NK-92 (cell line): ENCODE results near the gene POLG.

Experiments
- DNase-seq: peaks from one replicate; lab custom pipeline; 2025; ENCODE audit not compliant: unreplicated experiment; lab: John Stamatoyannopoulos, UW

Gene POLG

GRCh38 chr15:89334510-89335297, at the start of gene POLG:
POLG (minus strand) TSS chr15:89334824; CDS start chr15:89333754, 1,070 bp downstream.
- DNase-seq, result peak; percentile 80

GRCh38 chr15:89384176-89384604, 49.6 kb upstream of the POLG start:
- no peak for DNase-seq

DNA sequence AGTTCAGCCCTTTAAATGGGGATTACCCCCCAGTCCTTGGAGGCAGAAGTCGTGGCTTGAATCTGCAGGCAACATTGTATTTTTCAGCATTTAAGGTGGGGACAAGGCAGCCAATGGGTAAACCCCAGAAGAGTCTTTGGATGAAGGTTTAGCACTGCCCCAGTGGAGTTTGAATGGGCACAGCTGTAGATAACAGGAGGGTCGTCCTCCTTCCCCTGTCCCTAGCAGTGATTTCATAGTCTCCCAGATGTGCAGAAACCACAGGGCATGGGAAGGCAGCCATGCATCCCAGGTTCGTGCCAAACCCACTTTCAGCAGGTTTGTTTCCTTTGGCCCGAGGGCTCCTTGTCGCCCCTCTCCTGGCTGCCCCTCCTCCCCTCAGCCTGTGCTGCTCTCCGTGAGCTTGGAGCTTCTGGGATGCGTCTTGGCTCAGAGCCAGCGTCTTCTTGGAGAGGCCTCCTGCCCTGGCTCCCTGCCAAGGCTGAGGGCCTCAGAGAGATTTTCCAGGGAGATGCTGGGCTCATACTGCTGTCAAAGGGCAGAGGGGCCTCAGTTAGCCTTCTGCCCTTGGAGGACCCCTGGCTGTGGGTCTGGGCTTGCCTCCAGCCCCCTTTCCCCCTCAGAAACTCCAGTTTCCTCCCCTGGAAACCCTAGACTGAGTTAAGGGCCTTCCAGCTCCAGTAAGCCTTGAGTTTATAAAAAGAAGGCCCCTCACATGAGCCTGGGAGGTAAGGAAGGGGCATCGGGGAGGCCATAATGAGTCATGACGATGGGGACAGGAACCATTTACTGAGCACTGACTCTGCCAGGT, 48.9 kb upstream of the POLG start:
- DNase-seq, result no peak

- DNase-seq, result no peak
Measured at GRCh38 chr15:89381888-89382686, 47.5 kb upstream of the POLG start.

DNA sequence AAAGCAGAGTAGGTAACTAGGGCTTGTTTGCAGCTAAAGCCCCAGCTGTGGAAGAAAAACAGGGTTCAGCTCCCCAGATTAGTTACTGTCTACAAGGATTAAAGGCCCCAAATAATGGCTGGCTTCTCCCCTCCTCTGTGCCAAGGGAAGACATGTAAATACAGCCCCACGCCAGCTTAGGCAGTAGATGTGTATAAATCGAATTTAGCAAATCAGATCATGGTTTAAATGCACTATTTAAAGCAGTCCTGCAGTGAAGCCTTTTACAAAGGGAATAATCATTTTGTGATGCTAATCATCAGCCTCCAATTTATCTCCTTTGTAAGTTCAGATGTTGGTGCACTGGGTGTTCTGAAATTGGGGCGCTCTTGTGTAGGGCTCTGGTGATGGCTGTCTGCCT, 46.7 kb upstream of the POLG start:
- DNase-seq, result no peak

DNA sequence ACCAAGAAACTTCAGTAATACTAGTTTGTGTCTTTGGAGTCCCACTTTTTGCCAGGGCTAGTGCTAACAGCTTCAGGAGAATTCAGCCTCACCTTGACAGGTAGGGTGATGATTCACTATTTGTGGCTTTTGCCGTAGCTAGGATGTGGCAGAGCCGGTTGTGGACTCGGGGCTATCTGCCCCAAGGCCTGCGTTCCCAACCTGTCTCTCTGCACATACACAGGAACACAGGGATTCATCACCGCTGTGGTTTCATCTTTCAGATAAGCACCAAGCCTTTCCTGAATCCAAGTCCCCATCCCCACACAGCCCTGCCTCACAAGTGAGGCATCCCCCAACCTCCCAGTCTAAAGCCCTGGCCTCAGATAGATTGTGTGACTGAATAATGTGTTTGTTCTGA, 45.2 kb upstream of the POLG start:
- no peak for DNase-seq

DNA sequence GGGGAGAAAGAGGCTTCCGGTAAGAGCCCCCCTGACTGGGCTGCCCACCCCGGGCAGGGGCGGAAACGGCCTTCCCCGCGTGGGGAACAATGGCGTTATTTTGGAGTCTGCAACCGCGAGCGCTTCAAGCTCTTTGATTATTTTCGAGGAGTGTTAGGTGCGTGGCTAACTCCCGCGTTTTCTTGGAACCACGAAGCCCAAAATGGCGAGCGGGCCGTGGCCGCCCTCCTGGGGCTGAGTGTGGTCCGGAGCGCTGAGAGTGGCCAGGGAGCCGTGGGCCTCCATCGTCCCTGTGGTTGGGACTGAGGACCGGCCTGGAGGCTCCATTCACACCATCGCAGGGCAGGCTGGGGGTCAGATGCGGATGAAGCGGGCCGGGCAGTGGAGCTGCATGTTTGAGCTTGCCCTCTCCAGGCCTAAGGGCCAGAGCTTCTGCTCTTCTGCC, 44.6 kb upstream of the POLG start:
- DNase-seq, result no peak

DNA sequence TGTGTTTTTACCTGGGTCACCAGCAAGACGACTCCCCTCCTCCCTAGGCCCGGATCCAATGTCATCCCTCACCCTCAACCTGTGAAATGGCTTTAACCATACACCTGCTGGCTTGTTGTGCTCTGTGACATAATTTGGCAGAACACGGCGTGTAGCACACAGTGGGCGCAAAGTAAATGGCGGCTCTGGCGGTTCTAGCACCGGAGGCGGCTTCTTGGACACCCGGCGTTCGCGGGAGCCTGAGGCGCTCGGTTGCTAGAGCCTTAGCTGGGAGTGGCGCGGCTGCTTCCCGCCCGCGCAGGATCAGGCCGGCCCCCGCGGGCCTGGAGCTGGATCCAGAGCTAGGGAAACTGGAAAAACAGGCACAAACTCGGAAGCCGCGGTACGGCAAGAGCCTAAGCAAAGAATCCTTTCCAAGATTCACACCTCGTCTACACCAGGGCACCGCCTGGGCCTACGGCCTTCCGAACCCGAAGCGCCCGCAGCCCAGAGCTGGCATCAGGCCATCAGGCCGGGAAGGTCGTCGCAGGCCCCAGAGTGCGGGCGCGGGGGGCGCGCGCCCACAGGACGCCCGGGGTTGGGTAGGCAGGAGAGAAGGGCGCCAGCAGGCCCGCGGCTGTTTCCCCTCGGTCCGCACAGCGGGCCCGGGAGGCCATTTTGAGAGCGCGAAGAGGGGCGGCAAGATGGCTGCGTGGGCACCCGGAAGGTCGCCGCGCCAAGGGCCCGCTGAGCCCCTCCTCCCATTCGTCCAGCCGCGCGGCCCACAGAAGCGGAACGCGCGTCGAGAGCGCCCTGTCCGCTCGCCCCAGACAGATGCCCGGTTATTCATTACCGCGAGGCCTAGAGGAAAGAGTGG, 43.9 kb upstream of the POLG start:
- DNase-seq, result no peak

DNA sequence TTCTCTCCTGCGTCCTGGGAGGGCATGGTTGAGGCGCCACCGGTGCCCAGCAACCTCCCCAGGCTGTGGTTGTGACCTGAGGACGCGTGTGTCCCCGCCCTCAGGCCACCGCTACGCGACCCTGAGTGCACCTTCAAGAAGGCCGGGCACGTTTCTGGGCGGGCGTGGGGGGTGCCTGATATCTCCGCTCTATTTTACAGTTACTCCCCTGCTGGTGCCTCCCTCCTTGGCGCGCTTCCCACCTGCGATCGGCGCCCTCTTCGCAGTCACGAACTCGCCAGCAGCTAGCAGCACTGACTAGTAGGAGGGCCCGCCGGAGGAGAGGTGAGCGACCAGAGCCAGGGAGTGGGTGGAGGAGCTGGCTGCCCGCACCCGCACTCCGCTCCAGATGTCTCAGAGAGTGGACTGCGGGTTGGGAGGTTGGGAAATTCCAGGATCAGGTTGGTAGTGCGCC, 43.2 kb upstream of the POLG start:
- no peak for DNase-seq

DNA sequence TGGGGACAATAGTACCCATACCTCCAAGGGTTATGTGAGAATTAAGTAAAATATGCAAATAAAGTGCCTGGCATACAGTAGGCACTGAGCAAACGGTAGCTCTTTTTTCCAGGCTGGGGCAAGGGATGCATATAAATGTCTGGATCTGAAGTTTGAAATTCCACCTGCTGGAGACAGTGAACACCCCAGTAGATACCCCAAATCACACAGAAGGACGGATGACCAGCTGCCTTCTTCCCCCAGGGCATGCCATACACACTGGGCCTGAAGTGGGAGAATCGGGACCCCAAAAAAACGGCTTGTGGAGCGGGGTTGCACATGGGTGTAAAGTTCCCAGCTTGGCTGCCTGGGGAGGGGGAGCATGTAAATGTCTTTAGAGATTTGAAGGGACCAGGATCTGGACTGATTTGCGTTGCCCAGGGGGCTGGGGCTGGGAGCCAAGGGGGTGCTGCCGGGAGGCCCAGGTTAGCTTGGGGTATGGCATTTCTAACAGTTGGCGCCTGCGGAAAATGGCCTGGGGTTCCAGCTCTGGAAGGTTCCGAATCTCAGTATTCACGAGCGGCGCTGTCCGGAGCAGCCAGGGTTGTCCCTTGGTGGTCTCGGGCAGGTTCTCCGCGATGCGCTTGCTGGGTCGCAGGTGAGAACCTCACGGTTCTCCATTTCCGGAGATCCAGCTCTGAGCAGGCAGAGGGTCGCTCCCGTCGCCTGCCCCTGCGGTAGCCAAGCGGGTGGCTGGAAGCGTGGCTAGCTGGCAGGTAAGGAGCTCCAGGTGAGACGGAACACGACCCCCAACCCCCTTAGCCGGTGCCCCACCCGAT, 42.6 kb upstream of the POLG start:
- no peak for DNase-seq

- DNase-seq, result no peak
Measured at GRCh38 chr15:89376388-89376787, 41.8 kb upstream of the POLG start.

- no peak for DNase-seq
Measured at GRCh38 chr15:89375093-89376005, 40.7 kb upstream of the POLG start.

DNA sequence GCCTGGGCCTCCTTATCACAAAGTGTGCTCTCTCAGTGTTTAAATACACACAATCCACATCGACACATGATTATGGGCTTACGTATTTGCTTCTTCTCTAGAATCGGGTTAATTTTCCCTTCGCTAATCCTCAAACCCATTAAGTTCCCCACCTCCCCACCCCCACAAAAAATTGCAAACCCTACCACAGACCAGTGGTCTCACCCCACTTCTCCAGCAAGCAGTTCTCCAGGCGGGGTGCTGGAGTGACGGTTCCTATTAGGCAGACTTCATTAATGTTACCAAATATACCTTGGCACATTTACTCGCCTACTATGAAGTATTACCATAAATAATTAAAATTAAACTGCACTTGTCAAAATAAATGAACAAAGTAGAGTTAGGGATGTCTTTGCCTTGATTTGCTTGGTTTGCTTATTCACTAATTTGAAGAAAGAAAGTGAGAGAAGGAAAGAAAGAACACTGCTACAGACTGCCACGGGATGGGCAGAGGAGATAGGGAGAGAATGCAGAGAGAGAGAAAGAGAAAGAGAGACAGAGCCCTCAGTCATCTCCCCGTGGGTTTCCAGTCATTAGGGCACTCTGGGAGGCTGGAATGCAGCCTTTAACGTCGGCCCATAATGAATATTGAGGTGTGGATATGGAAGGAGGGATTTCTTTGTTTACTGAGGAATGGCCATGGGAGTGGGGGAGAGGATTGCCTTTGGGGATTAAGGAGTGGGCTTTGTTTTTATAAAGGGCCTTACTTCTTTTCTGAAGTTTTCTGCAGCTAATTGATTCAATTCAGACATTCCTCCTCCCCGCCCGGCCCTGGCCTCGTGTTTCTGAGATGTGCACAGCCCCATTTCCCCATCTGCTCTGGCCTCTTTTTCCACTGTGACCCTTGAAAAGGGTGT, 39.7 kb upstream of the POLG start:
- DNase-seq, result no peak

- DNase-seq, result no peak
Measured at GRCh38 chr15:89372069-89372935, 37.7 kb upstream of the POLG start.

GRCh38 chr15:89371228-89372044, 36.8 kb upstream of the POLG start:
- no peak for DNase-seq

GRCh38 chr15:89370978-89371227, 36.3 kb upstream of the POLG start:
- no peak for DNase-seq
